ENCODE results near the gene CCDC148.

DNA sequence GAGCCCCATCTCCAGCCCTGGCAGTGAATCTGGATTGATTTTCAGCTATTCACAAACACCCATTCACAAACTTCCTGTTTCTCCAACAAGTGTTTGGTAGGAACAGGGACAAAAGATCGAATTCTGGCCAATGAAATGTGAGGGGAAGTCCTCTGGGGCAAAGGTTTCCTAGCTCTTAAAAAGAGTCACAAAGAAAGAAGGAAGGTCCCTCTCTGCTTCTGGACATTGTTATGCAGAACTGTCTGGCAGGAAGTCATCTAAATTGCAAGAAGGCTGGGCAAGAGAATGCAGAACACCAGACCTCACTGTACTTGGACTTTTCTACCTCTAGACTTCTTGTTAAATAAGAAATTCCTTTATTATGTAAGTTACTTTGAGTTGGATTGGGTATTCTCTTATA is 137.3 kb downstream of the CCDC148 start:
- TF ChIP-seq EZH2phosphoT487 (IDR thresholded peaks at IDR 0.05) (no peak), CTCF (IDR thresholded peaks at IDR 0.05) (no peak)

Data from neural progenitor cell (in vitro differentiated cells).